Amniotic epithelial cell (primary cell): ENCODE data around the gene ARL4C.
A peak's percentile ranks its signal among the peaks of the same experiment; 100 is the strongest.
"Not testable (repeated sequence)": the region's sequence is repeated elsewhere in the genome, so short reads cannot be mapped to it uniquely, and the experiment has no call there.

Experiments
- DNase-seq: peaks from one replicate; pipeline ENCODE4 v3.0.0-alpha.2; 2010; ENCODE audit warnings: low read depth

The ARL4C gene

GRCh38 chr2:234476766-234477165, 20.1 kb downstream of the ARL4C start:
- no peak for DNase-seq

GRCh38 chr2:234474654-234475053, 22.2 kb downstream of the ARL4C start:
- no peak for DNase-seq

GRCh38 chr2:234472155-234472554, 24.7 kb downstream of the ARL4C start:
- DNase-seq: no peak

- no peak for DNase-seq
Measured at GRCh38 chr2:234469972-234470371, 26.9 kb downstream of the ARL4C start.

- DNase-seq: no peak
Measured at GRCh38 chr2:234469251-234469845, 27.5 kb downstream of the ARL4C start.

GRCh38 chr2:234468503-234468902, 28.4 kb downstream of the ARL4C start:
- no peak for DNase-seq

- peak; percentile 81 for DNase-seq
Measured at GRCh38 chr2:234467289-234467688, 29.6 kb downstream of the ARL4C start.

- DNase-seq: no peak
Measured at GRCh38 chr2:234464291-234464645, 32.6 kb downstream of the ARL4C start.

GRCh38 chr2:234463626-234464290, 33.1 kb downstream of the ARL4C start:
- peak; percentile 73 for DNase-seq

- DNase-seq: no peak
Measured at GRCh38 chr2:234462218-234462992, 34.5 kb downstream of the ARL4C start.

GRCh38 chr2:234459401-234460009, 37.4 kb downstream of the ARL4C start:
- DNase-seq: no peak

GRCh38 chr2:234458466-234458865, 38.4 kb downstream of the ARL4C start:
- no peak for DNase-seq

- DNase-seq: peak; percentile 42
Measured at GRCh38 chr2:234457421-234457820, 39.5 kb downstream of the ARL4C start.

GRCh38 chr2:234455246-234455645, 41.6 kb downstream of the ARL4C start:
- not testable (repeated sequence) for DNase-seq

- DNase-seq: no peak
Measured at GRCh38 chr2:234454433-234454832, 42.4 kb downstream of the ARL4C start.

GRCh38 chr2:234453216-234453615, 43.7 kb downstream of the ARL4C start:
- no peak for DNase-seq

- peak; percentile 95 for DNase-seq
Measured at GRCh38 chr2:234451852-234452625, 44.8 kb downstream of the ARL4C start.

GRCh38 chr2:234451242-234451641, 45.6 kb downstream of the ARL4C start:
- peak; percentile 19 for DNase-seq

GRCh38 chr2:234450431-234451124, 46.3 kb downstream of the ARL4C start:
- no peak for DNase-seq

GRCh38 chr2:234448506-234449184, 48.2 kb downstream of the ARL4C start:
- no peak for DNase-seq

- no peak for DNase-seq
Measured at GRCh38 chr2:234447963-234448362, 48.9 kb downstream of the ARL4C start.
